ENCODE results near the gene SSNA1. TPM values are rescaled to one million over a fixed set of nuclear protein-coding genes. Genes with fewer than 3 reads are reported as not detected.

SSNA1 gene
- total RNA-seq, 2 experiments from 2014 or later = 53.3 to 58.4 TPM

GRCh38 chr9:137179761-137180160, 8.7 kb upstream of the SSNA1 start:
- H3K27ac Mint-ChIP-seq = no peak overlapping the region
- H3K36me3 Mint-ChIP-seq (ENCODE audit: low read depth) = peaks cover 4% of the 10 kb centered on the region
- DNase-seq (no peak), ATAC-seq (no peak)
- TF ChIP-seq CTCF (IDR thresholded peaks at IDR 0.05) = no peak
- H3K4me1 Mint-ChIP-seq (ENCODE audit: low read depth) = no peaks in the 10 kb centered on the region
- H3K9me3 Mint-ChIP-seq = no peaks in the 10 kb centered on the region
- no peaks in the 10 kb centered on the region for H3K27me3 Mint-ChIP-seq
- no peak overlapping the region for H3K4me3 Mint-ChIP-seq
- CTCF ChIA-PET = interaction anchor here (0.9 to 1.4 kb wide), 2 partner anchors 18 to 57 kb away, joined by 3 to 4 read pairs; no protein-coding TSS in a partner anchor
- intact Hi-C loops (cut with micrococcal nuclease) = loop anchor here (10.0 kb wide), 1 partner anchor 55 kb away; no protein-coding TSS in a partner anchor
- POLR2A ChIA-PET = interaction anchor here (0.8 to 1.1 kb wide), 2 partner anchors 13 to 30 kb away, joined by 3 to 4 read pairs; no protein-coding TSS in a partner anchor

GRCh38 chr9:137180491-137180890, 8.0 kb upstream of the SSNA1 start:
- ATAC-seq (no peak), DNase-seq (no peak)
- peaks cover 2% of the 10 kb centered on the region for H3K4me1 Mint-ChIP-seq (ENCODE audit: low read depth)
- CTCF ChIA-PET = no interaction called here
- H3K36me3 Mint-ChIP-seq (ENCODE audit: low read depth) = peaks cover 4% of the 10 kb centered on the region
- no peak overlapping the region for H3K4me3 Mint-ChIP-seq
- POLR2A ChIA-PET = interaction anchor here (0.7 to 1.5 kb wide), 6 partner anchors 10 to 94 kb away, joined by 3 to 7 read pairs (median 4); partner anchors contain the start of genes CYSRT1, LRRC26, MAN1B1 and TMEM210
- no peak for TF ChIP-seq CTCF (IDR thresholded peaks at IDR 0.05)
- H3K27ac Mint-ChIP-seq = no peak overlapping the region
- H3K9me3 Mint-ChIP-seq = no peaks in the 10 kb centered on the region
- intact Hi-C loops (cut with micrococcal nuclease) = no loop called here
- H3K27me3 Mint-ChIP-seq = no peaks in the 10 kb centered on the region

GRCh38 chr9:137181680-137182079, 6.8 kb upstream of the SSNA1 start:
- H3K27me3 Mint-ChIP-seq = no peaks in the 10 kb centered on the region
- H3K9me3 Mint-ChIP-seq = no peaks in the 10 kb centered on the region
- peaks cover 4% of the 10 kb centered on the region for H3K36me3 Mint-ChIP-seq (ENCODE audit: low read depth)
- CTCF ChIA-PET = no interaction called here
- DNase-seq (no peak), ATAC-seq (no peak)
- H3K4me1 Mint-ChIP-seq (ENCODE audit: low read depth) = peaks cover 8% of the 10 kb centered on the region
- TF ChIP-seq CTCF (IDR thresholded peaks at IDR 0.05) = no peak
- POLR2A ChIA-PET = interaction anchor here (0.8 to 1.5 kb wide), 2 partner anchors 11 to 13 kb away, joined by 4 to 7 read pairs; partner anchors contain the start of genes LRRC26 and TMEM210
- no peak overlapping the region for H3K4me3 Mint-ChIP-seq
- no peak overlapping the region for H3K27ac Mint-ChIP-seq
- intact Hi-C loops (cut with micrococcal nuclease) = no loop called here

GRCh38 chr9:137182836-137183235, 5.6 kb upstream of the SSNA1 start:
- no peaks in the 10 kb centered on the region for H3K27me3 Mint-ChIP-seq
- CTCF ChIA-PET = no interaction called here
- H3K36me3 Mint-ChIP-seq (ENCODE audit: low read depth) = peaks cover 6% of the 10 kb centered on the region
- POLR2A ChIA-PET = no interaction called here
- ATAC-seq (no peak), DNase-seq (no peak)
- intact Hi-C loops (cut with micrococcal nuclease) = no loop called here
- H3K27ac Mint-ChIP-seq = no peak overlapping the region
- H3K4me3 Mint-ChIP-seq = no peak overlapping the region
- no peak for TF ChIP-seq CTCF (IDR thresholded peaks at IDR 0.05)
- peaks cover 17% of the 10 kb centered on the region for H3K4me1 Mint-ChIP-seq (ENCODE audit: low read depth)
- H3K9me3 Mint-ChIP-seq = no peaks in the 10 kb centered on the region

GRCh38 chr9:137183980-137184595, 4.4 kb upstream of the SSNA1 start:
- peaks cover 6% of the 10 kb centered on the region for H3K36me3 Mint-ChIP-seq (ENCODE audit: low read depth)
- no peaks in the 10 kb centered on the region for H3K27me3 Mint-ChIP-seq
- intact Hi-C loops (cut with micrococcal nuclease) = no loop called here
- ATAC-seq = no peak
- no peaks in the 10 kb centered on the region for H3K9me3 Mint-ChIP-seq
- ChIA-PET POLR2A (no interaction called here), CTCF (no interaction called here)
- no peak overlapping the region for H3K4me3 Mint-ChIP-seq
- TF ChIP-seq CTCF (IDR thresholded peaks at IDR 0.05) = no peak
- H3K27ac Mint-ChIP-seq = no peak overlapping the region
- no peak for DNase-seq
- H3K4me1 Mint-ChIP-seq (ENCODE audit: low read depth) = peaks cover 17% of the 10 kb centered on the region

Measured in activated CD8-positive, alpha-beta T cell treated with anti-CD3 and anti-CD28 coated beads for 36 hours (primary cell).